Spleen (tissue), 11 donors: ENCODE measurements around the gene ABCD2. TPM values are rescaled to one million over a fixed set of nuclear protein-coding genes. Genes with fewer than 3 reads are reported as not detected.

Experiments
- DNase-seq: peaks from one replicate; pipeline ENCODE4 v3.0.0-alpha.2; 2020
- H3K27ac ChIP-seq, 8 donors: fragments of 200-600 bp; sonication (generic) in 7 of 8; 1 replicate in 4 of 8; 2 replicates in 4 of 8; pipeline versions ENCODE4 v1.5.0 to v1.8.0; 2016 to 2021; ENCODE audit warnings: inconsistent platforms in 4 of 8, mild to moderate bottlenecking in 4 of 8, moderate library complexity in 1 of 8
- H3K27me3 ChIP-seq, 7 donors: fragments of 200-600 bp; sonication (generic) in 6 of 7; replicated peaks in 1 of 7; 1 replicate in 4 of 7; 2 replicates in 3 of 7; pipeline versions ENCODE4 v1.5.0 to v1.8.0; 2016 to 2021; ENCODE audit warnings: inconsistent platforms in 3 of 7, mild to moderate bottlenecking in 1 of 7
- H3K36me3 ChIP-seq, 6 donors: fragments of 200-600 bp; sonication (generic) in 5 of 6; 1 replicate in 4 of 6; 2 replicates in 2 of 6; pipeline versions ENCODE4 v1.5.0 to v1.8.0; 2016 to 2021; ENCODE audit warnings: inconsistent platforms in 2 of 6
- H3K4me1 ChIP-seq, 6 donors: fragments of 200-600 bp; sonication (generic) in 5 of 6; 1 replicate in 3 of 6; 2 replicates in 3 of 6; pipeline versions ENCODE4 v1.5.0 to v1.8.0; 2016 to 2021; ENCODE audit warnings: inconsistent platforms in 3 of 6
- H3K4me3 ChIP-seq, 8 donors: fragments of 200-600 bp; sonication (generic) in 7 of 8; 1 replicate in 4 of 8; 2 replicates in 4 of 8; pipeline versions ENCODE4 v1.5.0 to v1.8.0; 2016 to 2021; ENCODE audit warnings: inconsistent platforms in 4 of 8, mild to moderate bottlenecking in 4 of 8, moderate library complexity in 2 of 8
- H3K9me3 ChIP-seq, 8 donors: fragments of 200-600 bp; sonication (generic) in 7 of 8; 1 replicate in 4 of 8; 2 replicates in 4 of 8; pipeline versions ENCODE4 v1.5.0 to v1.8.0; 2016 to 2021; ENCODE audit warnings: inconsistent platforms in 4 of 8
- POLR2A ChIP-seq, 3 donors: fragments of 450-650 bp; IDR thresholded peaks; one replicate each; pipeline ENCODE4 v1.5.1; 2017; ENCODE audit warnings: antibody characterized with exemption in 3 of 3, mild to moderate bottlenecking in 1 of 3
- POLR2AphosphoS5 ChIP-seq, 3 donors: sonication (generic); formaldehyde crosslinking; IDR thresholded peaks; one replicate each; pipeline ENCODE4 v1.5.1; 2017; ENCODE audit warnings: antibody characterized with exemption in 3 of 3
- WGBS, 5 donors: extraction: QIAGEN DNeasy Blood & Tissue Kit in 3 of 5; methylation state at CpG; one replicate each; pipeline versions ENCODE4 v1.1.5 to v1.1.7; 2013 to 2018; 5-methylcytosine and 5-hydroxymethylcytosine counted together
- intact Hi-C: fragments of 100-400 bp; cut with DNase I; formaldehyde crosslinking; loops from one replicate; pipeline ENCODE4 v1.15.0; 2023; ENCODE audit warnings: low total_unique reads
- polyA plus RNA-seq, 3 donors: library from polyadenylated mRNA; stranded (reverse); fragments of 200-250 nt; gene quantifications; one replicate each; pipeline ENCODE4 v1.2.1, GENCODE V29; 2013
- total RNA-seq, 7 donors: library from RNA; depleted of rRNA in 3 of 7; stranded (reverse); fragments of >200 nt in 3 of 7; fragmentation: NEBNext Ultra II Directional in 4 of 7; extraction: Animal tissue kit (Norgen Biotek cat#: 25700) in 4 of 7; gene quantifications; one replicate each; pipeline versions ENCODE4 v1.1.0 to v1.2.1, GENCODE V29; 2016 to 2021
- TF ChIP-seq, protein P1 (sequence below), 11 experiments: fragments of 200-600 bp in 7 of 11; fragments of 450-650 bp in 4 of 11; sonication (generic) in 4 of 11; IDR thresholded peaks in 8 of 11; conservative IDR thresholded peaks in 3 of 11; 1 replicate in 7 of 11; 2 replicates in 4 of 11; pipeline versions ENCODE4 v1.4.0 to v1.8.0; 2016 to 2021; ENCODE audit warnings: antibody characterized with exemption in 11 of 11, inconsistent platforms in 4 of 11, mild to moderate bottlenecking in 1 of 11
- donor health status: healthy with polysubstance abuse.
- donor health status: DM: no; HTN: no; CAD: no; lungs with moderate emphysema.
- donor health status: DM: no; HTN: no; CAD: no.
- donor health status: Bipolar disorder and iron deficiency.
- donor health status: healthy.
- donor health status: DM: no; HTN: no; CAD: no.
- donor health status: DM: yes; HTN: yes; CAD: no.

ABCD2 gene
- total and polyA plus RNA-seq, 10 donors, result 0.38 to 3.4 (median 2.0) TPM

DNA sequence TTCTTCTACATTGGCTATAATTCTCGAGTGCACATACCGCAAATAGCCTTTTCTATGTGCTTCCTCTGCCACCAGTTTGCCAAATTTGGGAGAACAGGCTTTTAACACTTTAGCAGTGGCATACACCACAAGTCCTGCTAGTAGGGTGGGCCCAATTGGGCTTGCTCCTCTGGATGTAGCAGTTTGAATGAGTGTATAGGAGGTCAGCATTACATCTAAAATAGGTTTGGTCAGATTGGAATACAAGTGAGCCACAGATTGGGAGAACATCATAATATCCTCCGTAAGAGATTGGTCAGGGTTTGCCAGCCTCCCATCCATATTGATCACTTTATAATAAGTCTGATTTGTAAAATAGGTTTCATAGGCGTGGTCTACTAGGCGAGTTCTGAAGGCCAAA lies 902 bp downstream of the ABCD2 start:
- WGBS, 5 donors, result 54 to 88% (median 73%) methylated on average over 5 of the region's 5 CpGs
- no peaks in the 10 kb centered on the region for H3K9me3 ChIP-seq
- no peaks in the 10 kb centered on the region for H3K27me3 ChIP-seq
- H3K4me1 ChIP-seq, result peaks cover 0 to 57% (median 23%) of the 10 kb centered on the region in 6 donors
- TF ChIP-seq, protein P1, sequence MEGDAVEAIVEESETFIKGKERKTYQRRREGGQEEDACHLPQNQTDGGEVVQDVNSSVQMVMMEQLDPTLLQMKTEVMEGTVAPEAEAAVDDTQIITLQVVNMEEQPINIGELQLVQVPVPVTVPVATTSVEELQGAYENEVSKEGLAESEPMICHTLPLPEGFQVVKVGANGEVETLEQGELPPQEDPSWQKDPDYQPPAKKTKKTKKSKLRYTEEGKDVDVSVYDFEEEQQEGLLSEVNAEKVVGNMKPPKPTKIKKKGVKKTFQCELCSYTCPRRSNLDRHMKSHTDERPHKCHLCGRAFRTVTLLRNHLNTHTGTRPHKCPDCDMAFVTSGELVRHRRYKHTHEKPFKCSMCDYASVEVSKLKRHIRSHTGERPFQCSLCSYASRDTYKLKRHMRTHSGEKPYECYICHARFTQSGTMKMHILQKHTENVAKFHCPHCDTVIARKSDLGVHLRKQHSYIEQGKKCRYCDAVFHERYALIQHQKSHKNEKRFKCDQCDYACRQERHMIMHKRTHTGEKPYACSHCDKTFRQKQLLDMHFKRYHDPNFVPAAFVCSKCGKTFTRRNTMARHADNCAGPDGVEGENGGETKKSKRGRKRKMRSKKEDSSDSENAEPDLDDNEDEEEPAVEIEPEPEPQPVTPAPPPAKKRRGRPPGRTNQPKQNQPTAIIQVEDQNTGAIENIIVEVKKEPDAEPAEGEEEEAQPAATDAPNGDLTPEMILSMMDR (IDR thresholded peaks at IDR 0.05 in 8 of 11, conservative IDR thresholded peaks at IDR 0.05 in 3 of 11), result no peak
- TF ChIP-seq POLR2A (IDR thresholded peaks at IDR 0.05), result no peak
- TF ChIP-seq POLR2AphosphoS5 (IDR thresholded peaks at IDR 0.05), result no peak
- H3K36me3 ChIP-seq, result no peaks in the 10 kb centered on the region
- no peak for DNase-seq
- peak overlapping the region; percentile 10 to 90 (median 86) for H3K27ac ChIP-seq
- intact Hi-C loops, result no loop called here
- peak overlapping the region in 7 of 8 donors; percentile 6 to 71 (median 48) for H3K4me3 ChIP-seq

DNA sequence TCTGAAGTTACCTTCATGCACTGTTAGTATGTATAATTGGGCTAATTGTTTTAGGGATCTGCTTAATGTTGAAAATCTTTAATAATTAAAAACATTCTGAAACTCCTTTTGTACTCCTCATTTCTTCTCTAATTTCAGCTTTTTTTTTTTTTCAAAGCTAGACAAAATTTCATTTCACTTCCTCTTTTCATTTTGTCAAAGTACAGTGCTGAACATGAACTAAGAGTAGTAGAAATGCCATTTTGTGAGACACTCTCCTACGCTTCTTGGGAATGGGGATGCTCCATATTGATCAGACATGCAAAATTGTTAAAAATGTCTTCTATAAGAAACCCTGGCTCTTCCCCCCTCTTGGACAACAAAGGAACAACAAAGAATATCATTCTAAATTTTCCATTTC lies 1.7 kb downstream of the ABCD2 start:
- H3K4me1 ChIP-seq, result peaks cover 0 to 57% (median 23%) of the 10 kb centered on the region in 6 donors
- no peaks in the 10 kb centered on the region for H3K36me3 ChIP-seq
- peak overlapping the region in 6 of 8 donors; percentile 38 to 90 (median 86) for H3K27ac ChIP-seq
- no peaks in the 10 kb centered on the region for H3K27me3 ChIP-seq
- 48 to 66% (median 51%) methylated on average over 1 of the region's 1 CpG for WGBS, 5 donors
- TF ChIP-seq POLR2AphosphoS5 (IDR thresholded peaks at IDR 0.05), result no peak
- no peak for TF ChIP-seq POLR2A (IDR thresholded peaks at IDR 0.05)
- TF ChIP-seq, protein P1 (IDR thresholded peaks at IDR 0.05 in 8 of 11, conservative IDR thresholded peaks at IDR 0.05 in 3 of 11), result no peak
- DNase-seq, result no peak
- no peaks in the 10 kb centered on the region for H3K9me3 ChIP-seq
- intact Hi-C loops, result no loop called here
- H3K4me3 ChIP-seq, result peak overlapping the region in 4 of 8 donors; percentile 12 to 71 (median 47)

DNA sequence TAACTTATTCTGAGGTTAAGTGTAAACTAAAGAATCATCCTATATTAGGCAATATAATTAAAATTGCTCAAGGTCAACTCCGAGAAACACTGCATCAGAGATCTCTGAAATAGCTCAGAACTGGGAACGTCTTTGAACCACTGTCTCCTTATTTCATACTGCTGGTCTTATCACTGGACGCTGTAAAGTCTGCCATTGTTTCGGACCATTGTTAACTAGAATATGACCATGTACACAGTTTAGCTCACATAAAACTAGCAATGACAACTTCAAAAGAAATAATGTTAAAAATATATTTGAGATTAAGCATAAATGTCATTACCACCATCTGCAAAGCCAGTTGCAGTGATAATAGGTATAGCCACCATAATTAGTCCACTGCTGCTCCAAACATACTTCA lies 2.9 kb downstream of the ABCD2 start:
- H3K4me1 ChIP-seq, result peaks cover 0 to 56% (median 23%) of the 10 kb centered on the region in 6 donors
- intact Hi-C loops, result no loop called here
- no peaks in the 10 kb centered on the region for H3K36me3 ChIP-seq
- peak overlapping the region in 6 of 8 donors; percentile 6 to 71 (median 14) for H3K4me3 ChIP-seq
- no peaks in the 10 kb centered on the region for H3K27me3 ChIP-seq
- no peak for DNase-seq
- TF ChIP-seq POLR2AphosphoS5 (IDR thresholded peaks at IDR 0.05) (no peak), POLR2A (IDR thresholded peaks at IDR 0.05) (no peak)
- TF ChIP-seq, protein P1 (IDR thresholded peaks at IDR 0.05 in 8 of 11, conservative IDR thresholded peaks at IDR 0.05 in 3 of 11), result no peak
- no peak overlapping the region for H3K27ac ChIP-seq
- no peaks in the 10 kb centered on the region for H3K9me3 ChIP-seq
- 67 to 91% (median 82%) methylated on average over 4 of the region's 4 CpGs for WGBS, 5 donors

DNA sequence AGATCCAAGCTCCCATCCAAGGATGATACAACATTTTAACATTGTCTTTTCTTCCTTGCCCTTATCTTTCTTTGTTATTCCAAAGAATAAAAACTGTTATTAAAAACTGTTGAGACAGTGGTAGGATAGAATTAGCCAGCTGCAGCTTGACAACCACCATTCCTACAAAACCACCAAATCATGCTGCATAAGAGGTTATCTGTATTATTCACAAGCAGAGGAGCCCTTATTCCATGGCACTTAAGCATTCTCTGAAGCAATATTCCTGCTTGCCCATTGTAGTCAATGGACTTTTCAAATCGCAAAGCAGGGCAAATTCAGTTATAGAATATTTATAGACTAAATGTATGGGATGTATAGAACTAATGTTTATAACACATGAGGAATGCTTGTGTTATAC lies 3.4 kb downstream of the ABCD2 start:
- peaks cover 0 to 51% (median 23%) of the 10 kb centered on the region in 6 donors for H3K4me1 ChIP-seq
- H3K4me3 ChIP-seq, result peak overlapping the region in 6 of 8 donors; percentile 6 to 71 (median 14)
- no peak overlapping the region for H3K27ac ChIP-seq
- no peak for DNase-seq
- no peaks in the 10 kb centered on the region for H3K9me3 ChIP-seq
- 85 to 98% (median 93%) methylated on average over 1 of the region's 1 CpG for WGBS, 5 donors
- H3K36me3 ChIP-seq, result no peaks in the 10 kb centered on the region
- TF ChIP-seq POLR2A (IDR thresholded peaks at IDR 0.05) (no peak), POLR2AphosphoS5 (IDR thresholded peaks at IDR 0.05) (no peak)
- TF ChIP-seq, protein P1 (IDR thresholded peaks at IDR 0.05 in 8 of 11, conservative IDR thresholded peaks at IDR 0.05 in 3 of 11), result no peak
- no peaks in the 10 kb centered on the region for H3K27me3 ChIP-seq
- intact Hi-C loops, result no loop called here
